Adrenal gland (tissue), 5 donors: ENCODE measurements around the gene ALDH1A3.

Source experiments
- POLR2A ChIP-seq, 2 donors: fragments of 450-650 bp; IDR thresholded peaks; one replicate each; pipeline ENCODE4 v1.6.1; 2017; ENCODE audit warnings: antibody characterized with exemption in 2 of 2, mild to moderate bottlenecking in 2 of 2, moderate library complexity in 1 of 2
- TF ChIP-seq, protein P1 (sequence below), 6 experiments: fragments of 450-650 bp in 4 of 6; fragments of 200-600 bp in 2 of 6; sonication (generic) in 1 of 6; IDR thresholded peaks; 1 replicate in 5 of 6; 2 replicates in 1 of 6; pipeline versions ENCODE4 v1.5.1 to v1.8.0; 2016 to 2021; ENCODE audit warnings: antibody characterized with exemption in 6 of 6, mild to moderate bottlenecking in 2 of 6, moderate library complexity in 1 of 6
- donor health status: DM: no; HTN: no; CAD: no.

DNA sequence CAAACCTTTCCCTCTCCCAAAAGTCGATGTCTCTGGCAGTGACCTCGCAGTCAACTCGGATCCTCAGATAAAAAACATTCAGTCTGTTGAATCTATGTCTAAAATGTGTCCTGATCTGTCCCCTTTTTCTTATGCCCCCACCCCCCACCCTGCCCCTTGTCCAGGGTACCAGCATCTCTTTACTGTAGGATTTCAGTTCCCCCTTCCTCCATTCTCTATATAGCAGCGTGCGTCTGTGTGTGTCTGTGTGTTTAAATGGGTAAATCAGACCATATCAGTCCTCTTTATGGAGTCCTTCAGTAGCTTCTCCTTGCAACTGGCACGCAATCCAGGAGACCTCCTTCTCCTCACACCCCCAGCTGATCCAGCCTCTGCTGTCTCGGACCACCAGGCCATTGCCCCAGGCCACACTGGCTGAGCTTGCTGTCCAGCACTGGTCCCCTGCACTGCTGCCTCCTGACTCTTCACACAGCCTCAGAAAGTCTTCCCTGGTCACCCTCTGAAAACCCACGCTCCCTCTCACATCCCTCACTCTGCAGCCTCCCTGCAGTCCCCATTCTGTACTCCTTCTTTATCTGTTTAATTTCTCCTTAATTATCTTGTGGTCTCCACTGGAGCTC, 41.0 kb downstream of the ALDH1A3 start:
- TF ChIP-seq POLR2A (IDR thresholded peaks at IDR 0.05): no peak
- TF ChIP-seq, protein P1, sequence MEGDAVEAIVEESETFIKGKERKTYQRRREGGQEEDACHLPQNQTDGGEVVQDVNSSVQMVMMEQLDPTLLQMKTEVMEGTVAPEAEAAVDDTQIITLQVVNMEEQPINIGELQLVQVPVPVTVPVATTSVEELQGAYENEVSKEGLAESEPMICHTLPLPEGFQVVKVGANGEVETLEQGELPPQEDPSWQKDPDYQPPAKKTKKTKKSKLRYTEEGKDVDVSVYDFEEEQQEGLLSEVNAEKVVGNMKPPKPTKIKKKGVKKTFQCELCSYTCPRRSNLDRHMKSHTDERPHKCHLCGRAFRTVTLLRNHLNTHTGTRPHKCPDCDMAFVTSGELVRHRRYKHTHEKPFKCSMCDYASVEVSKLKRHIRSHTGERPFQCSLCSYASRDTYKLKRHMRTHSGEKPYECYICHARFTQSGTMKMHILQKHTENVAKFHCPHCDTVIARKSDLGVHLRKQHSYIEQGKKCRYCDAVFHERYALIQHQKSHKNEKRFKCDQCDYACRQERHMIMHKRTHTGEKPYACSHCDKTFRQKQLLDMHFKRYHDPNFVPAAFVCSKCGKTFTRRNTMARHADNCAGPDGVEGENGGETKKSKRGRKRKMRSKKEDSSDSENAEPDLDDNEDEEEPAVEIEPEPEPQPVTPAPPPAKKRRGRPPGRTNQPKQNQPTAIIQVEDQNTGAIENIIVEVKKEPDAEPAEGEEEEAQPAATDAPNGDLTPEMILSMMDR (IDR thresholded peaks at IDR 0.05): no peak
